GM12864 (cell line): ENCODE data around the gene GSG1L2.
"Not testable (repeated sequence)": the region's sequence is repeated elsewhere in the genome, so short reads cannot be mapped to it uniquely, and the experiment has no call there.

Source experiments
- DNase-seq: peaks from one replicate; pipeline ENCODE4 v3.0.0-alpha.2; 2011; ENCODE audit warnings: low read depth
- H3K4me3 ChIP-seq: 2 replicates; pipeline ENCODE4 v1.5.1; 2011; ENCODE audit warnings: mild to moderate bottlenecking, low read depth, low read length, control low read depth
- TF ChIP-seq, protein P1 (sequence below): IDR thresholded peaks from 2 replicates; pipeline ENCODE4 v1.5.1; 2011; ENCODE audit warnings: low read depth, mild to moderate bottlenecking, moderate library complexity, low read length, control low read depth, inconsistent platforms; ENCODE audit errors: missing control alignments

Gene GSG1L2

GRCh38 chr17:9792181-9792840 is 29.6 kb downstream of the GSG1L2 start:
- DNase-seq: no peak
- TF ChIP-seq, protein P1, sequence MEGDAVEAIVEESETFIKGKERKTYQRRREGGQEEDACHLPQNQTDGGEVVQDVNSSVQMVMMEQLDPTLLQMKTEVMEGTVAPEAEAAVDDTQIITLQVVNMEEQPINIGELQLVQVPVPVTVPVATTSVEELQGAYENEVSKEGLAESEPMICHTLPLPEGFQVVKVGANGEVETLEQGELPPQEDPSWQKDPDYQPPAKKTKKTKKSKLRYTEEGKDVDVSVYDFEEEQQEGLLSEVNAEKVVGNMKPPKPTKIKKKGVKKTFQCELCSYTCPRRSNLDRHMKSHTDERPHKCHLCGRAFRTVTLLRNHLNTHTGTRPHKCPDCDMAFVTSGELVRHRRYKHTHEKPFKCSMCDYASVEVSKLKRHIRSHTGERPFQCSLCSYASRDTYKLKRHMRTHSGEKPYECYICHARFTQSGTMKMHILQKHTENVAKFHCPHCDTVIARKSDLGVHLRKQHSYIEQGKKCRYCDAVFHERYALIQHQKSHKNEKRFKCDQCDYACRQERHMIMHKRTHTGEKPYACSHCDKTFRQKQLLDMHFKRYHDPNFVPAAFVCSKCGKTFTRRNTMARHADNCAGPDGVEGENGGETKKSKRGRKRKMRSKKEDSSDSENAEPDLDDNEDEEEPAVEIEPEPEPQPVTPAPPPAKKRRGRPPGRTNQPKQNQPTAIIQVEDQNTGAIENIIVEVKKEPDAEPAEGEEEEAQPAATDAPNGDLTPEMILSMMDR: no peak
- no peak overlapping the region for H3K4me3 ChIP-seq

DNA sequence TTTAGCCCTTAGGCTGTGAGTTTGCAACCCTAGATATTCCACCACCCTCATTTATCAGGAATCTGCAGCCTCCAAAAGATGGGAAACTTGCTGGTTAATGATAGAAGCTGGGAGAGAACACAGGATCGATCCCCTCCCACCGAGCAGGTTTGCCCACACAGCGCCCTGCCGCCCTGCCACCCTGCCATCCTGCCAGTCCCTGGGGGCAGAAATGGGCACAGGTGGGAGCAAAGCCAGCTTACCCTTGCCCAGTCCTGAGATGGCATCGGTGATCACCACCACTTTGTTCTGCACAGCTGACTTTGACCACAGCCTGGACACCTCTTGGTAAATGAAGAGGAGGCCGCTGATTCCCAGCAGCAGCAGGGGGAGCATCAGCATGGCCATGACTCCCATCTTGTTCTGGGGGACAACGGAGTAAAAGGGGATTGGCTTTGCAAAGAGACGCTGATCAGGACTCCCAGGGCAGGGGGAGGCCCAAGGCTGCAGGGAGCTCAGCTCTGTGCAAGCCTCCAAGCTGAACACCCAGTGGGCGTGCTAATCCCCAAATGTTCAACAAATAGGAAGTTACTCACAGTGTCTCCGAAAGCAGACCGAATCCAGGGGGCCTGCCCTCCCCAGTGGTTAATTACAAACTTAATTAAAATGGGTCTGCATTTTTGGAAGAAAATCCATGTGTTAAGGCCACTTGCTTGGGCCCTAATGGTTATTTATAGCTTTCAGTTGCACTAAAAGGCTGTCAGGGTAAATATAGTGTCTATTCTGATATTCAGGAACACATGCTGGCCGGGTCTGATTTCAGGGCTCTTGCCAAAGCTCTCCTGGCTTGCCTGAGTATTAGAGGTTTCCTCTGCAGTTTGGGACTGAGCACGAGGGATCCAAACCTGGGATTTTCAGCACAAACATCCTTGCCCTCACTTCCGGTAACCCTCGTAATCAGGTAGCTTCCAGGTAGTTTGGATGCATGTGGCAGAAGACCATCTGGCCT is 30.7 kb downstream of the GSG1L2 start, which contains the start of gene DHRS7C:
Gene DHRS7C, minus strand, starts transcription at position 704 of the 988 bp plus-strand sequence. Its CDS starts 308 bp downstream, at position 396.
- no peak for DNase-seq
- TF ChIP-seq, protein P1: no peak
- no peak within 1 kb of the TSS for H3K4me3 ChIP-seq

GRCh38 chr17:9790316-9790715 is 31.6 kb downstream of the GSG1L2 start:
- DNase-seq: no peak
- TF ChIP-seq, protein P1: no peak
- no peak overlapping the region for H3K4me3 ChIP-seq

DNA sequence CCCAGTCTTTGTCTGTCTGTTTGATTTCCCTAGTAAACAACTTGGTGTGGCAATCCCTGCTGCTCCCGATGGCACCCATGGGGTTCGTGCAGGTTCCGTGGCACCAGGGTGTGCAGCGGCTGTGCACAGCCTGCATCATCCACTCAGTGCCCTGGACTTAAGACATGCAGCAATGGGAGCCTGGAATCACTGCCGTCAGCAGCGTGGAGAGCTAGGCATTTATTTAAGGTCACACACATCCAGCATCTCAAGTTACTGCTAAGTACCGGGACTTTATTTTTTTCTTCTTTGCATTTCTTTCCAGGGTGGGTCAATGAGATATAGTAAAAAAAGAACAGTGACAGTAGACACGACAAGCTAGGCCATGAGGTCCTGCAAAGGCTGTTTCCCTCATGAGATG is 33.3 kb downstream of the GSG1L2 start:
- TF ChIP-seq, protein P1: no peak
- H3K4me3 ChIP-seq: no peak overlapping the region
- no peak for DNase-seq

- TF ChIP-seq, protein P1: no peak
- H3K4me3 ChIP-seq: no peak overlapping the region
- no peak for DNase-seq
These were observed 37.3 kb downstream of the GSG1L2 start for GRCh38 chr17:9784544-9784943.

GRCh38 chr17:9783465-9783864 is 38.4 kb downstream of the GSG1L2 start:
- H3K4me3 ChIP-seq: not testable (repeated sequence)

GRCh38 chr17:9783050-9783449 is 38.8 kb downstream of the GSG1L2 start:
- DNase-seq: no peak
- TF ChIP-seq, protein P1: no peak
- H3K4me3 ChIP-seq: no peak overlapping the region

More at GRCh38 chr17:9783465-9783864, 38.4 kb downstream of the GSG1L2 start:
- not testable (repeated sequence) for DNase-seq
